GM18517 (cell line): ENCODE results near the gene MAPKAPK2.
A peak's percentile ranks its signal among the peaks of the same experiment; 100 is the strongest.

Experiments
- ATAC-seq: cut with Tn5 transposase; IDR thresholded peaks from one replicate; pipeline ENCODE4 v1.9.1; 2021; ENCODE audit warnings: mild to moderate bottlenecking, moderate library complexity; ENCODE audit not compliant: unreplicated experiment

MAPKAPK2 gene

GRCh38 chr1:206681359-206681758, 3.3 kb upstream of the MAPKAPK2 start:
- ATAC-seq: no peak

GRCh38 chr1:206682111-206682510, 2.6 kb upstream of the MAPKAPK2 start:
- peak; percentile 23 for ATAC-seq

GRCh38 chr1:206683313-206683712, 1.4 kb upstream of the MAPKAPK2 start:
- ATAC-seq: no peak

GRCh38 chr1:206684003-206684402, 702 bp upstream of the MAPKAPK2 start:
- no peak for ATAC-seq

- ATAC-seq: no peak
Observed at GRCh38 chr1:206685334-206685768, 646 bp downstream of the MAPKAPK2 start.

GRCh38 chr1:206685769-206686477, 1.2 kb downstream of the MAPKAPK2 start:
- ATAC-seq: no peak

- no peak for ATAC-seq
Observed at GRCh38 chr1:206686478-206687249, 2.0 kb downstream of the MAPKAPK2 start.

GRCh38 chr1:206687251-206687914, 2.7 kb downstream of the MAPKAPK2 start:
- no peak for ATAC-seq

GRCh38 chr1:206687915-206688442, 3.3 kb downstream of the MAPKAPK2 start:
- no peak for ATAC-seq

GRCh38 chr1:206690516-206690915, 5.8 kb downstream of the MAPKAPK2 start:
- no peak for ATAC-seq

- ATAC-seq: no peak
Observed at GRCh38 chr1:206691604-206692003, 6.9 kb downstream of the MAPKAPK2 start.

GRCh38 chr1:206693029-206693428, 8.3 kb downstream of the MAPKAPK2 start:
- ATAC-seq: no peak

GRCh38 chr1:206693592-206693991, 8.9 kb downstream of the MAPKAPK2 start:
- ATAC-seq: no peak

GRCh38 chr1:206694171-206695124, 9.7 kb downstream of the MAPKAPK2 start:
- no peak for ATAC-seq

GRCh38 chr1:206695733-206696132, 11.0 kb downstream of the MAPKAPK2 start:
- no peak for ATAC-seq

- no peak for ATAC-seq
Observed at GRCh38 chr1:206696812-206697585, 12.3 kb downstream of the MAPKAPK2 start.

GRCh38 chr1:206698011-206698410, 13.3 kb downstream of the MAPKAPK2 start:
- no peak for ATAC-seq

- no peak for ATAC-seq
Observed at GRCh38 chr1:206699000-206699586, 14.4 kb downstream of the MAPKAPK2 start.

- ATAC-seq: no peak
Observed at GRCh38 chr1:206699626-206700025, 14.9 kb downstream of the MAPKAPK2 start.
